SW480 (cell line): ENCODE results near the gene TNPO3.

ENCODE experiments used
- DNase-seq: peaks from one replicate; pipeline ENCODE4 v3.0.0-alpha.2; 2016; ENCODE audit warnings: low spot score

TNPO3 gene

DNA sequence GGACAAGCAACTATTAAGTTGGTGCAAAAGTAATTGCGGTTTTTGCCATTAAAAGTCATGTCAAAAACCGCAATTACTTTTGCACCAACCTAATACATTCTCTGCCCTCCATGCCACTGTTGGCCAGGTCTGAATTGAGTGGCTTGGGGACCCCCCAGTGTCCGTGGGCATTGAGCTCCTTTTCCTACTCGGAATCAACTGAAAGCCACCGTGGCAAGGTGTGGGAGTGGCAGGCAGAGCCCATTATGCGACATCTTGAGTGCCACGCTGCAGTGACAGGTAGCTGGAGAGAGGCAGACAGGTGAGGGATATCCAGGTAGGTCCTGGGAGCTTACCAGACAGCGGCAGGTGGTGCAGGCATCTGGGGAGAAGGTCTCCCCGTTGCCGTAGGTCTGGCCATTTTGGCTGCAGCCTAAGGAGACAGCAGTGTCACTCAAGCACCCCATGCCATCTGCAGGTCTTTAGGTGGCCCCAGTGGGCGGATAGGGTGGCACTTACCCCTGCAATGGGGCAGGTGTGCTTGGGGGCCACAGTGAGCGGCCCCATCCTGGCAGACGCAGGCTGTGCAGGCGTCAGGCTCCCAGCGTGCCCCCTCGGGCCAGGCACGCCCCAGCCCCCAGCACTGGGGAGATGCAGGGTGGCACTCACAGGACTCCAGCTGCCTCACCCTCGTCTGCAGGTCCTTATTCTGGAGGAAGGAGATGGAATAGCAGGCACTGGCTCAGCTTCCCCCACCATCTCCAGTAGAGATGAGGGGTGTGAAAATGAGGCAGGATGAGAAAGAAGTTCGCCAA is 147.9 kb downstream of the TNPO3 start:
- no peak for DNase-seq

DNA sequence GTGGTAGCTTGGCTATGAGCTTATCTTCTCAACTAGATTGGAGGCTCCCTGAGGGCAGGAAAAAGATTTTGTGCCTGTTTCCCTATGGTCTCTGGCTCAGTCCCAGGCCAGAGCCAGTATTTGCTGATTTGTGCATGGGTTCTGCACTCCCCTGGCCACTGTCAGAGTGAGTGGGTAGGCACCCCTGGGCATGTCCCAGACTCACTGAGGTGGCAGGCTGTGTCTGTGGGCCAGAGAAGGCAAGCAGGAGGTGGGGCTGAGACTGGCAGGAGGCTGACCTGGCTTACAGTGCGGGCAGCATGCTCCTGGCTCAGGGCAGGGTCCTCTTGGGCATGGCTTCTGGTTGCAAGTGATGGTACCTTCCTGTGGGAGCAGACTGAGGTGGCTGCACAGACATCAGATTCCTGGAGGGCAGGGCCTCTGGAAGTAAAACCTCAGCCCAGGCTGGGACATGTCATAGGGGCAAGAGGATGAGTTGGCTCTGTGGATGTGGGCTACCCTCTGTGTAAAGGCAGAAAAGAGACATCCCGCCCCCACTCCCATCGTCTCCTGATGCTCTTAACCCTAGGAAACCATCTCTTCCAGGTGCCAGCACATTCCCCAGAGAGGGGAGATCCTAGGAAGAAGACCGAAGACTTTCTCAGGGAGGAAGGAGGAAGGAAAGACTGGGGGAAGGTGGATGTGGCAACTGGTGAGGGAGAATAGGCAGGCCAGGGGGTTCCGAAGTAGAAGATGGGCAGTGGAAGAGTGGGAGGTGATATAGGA is 148.7 kb downstream of the TNPO3 start:
- DNase-seq: no peak

DNA sequence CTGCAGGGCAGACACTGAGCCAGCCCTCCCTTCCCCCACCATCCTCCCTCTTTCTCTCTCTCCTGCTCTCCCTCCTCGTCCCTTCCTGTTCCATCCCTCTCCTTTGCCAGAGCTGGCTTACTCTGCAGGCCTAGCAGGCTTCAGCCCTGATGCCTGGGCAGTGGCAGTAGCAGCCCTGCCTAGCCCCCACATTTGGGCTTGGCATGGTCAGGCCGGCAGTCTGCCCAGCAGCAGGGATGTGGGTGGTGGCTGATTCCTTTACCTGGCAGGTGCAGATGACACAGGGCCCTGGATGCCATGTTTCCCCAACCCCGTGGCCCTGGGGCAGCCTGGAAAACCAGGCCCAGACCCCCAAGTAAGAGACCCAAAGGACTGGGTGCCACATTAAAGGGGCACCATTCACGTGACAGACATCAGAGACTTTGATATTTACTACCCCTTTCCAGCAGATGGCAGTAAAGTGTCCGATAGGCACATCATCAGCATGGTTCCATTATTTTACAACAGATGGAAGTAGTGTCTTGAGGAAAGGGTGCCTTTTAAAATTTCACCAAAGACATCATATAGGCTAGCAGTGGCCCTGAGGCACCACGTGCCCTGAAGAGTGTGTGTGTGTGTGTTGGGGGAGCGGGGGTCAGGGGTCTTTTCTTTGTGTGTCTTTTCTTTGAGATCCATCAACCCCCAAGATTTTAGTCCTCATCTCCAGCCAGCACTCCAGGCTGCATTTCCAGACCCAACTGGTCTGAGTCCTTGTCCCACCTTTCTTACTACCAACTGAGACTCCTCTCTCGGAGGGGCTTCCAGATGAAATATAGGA is 150.3 kb downstream of the TNPO3 start:
- peak; percentile 60 for DNase-seq
